ENCODE measurements around the gene DDX39A.

DDX39A gene

DNA sequence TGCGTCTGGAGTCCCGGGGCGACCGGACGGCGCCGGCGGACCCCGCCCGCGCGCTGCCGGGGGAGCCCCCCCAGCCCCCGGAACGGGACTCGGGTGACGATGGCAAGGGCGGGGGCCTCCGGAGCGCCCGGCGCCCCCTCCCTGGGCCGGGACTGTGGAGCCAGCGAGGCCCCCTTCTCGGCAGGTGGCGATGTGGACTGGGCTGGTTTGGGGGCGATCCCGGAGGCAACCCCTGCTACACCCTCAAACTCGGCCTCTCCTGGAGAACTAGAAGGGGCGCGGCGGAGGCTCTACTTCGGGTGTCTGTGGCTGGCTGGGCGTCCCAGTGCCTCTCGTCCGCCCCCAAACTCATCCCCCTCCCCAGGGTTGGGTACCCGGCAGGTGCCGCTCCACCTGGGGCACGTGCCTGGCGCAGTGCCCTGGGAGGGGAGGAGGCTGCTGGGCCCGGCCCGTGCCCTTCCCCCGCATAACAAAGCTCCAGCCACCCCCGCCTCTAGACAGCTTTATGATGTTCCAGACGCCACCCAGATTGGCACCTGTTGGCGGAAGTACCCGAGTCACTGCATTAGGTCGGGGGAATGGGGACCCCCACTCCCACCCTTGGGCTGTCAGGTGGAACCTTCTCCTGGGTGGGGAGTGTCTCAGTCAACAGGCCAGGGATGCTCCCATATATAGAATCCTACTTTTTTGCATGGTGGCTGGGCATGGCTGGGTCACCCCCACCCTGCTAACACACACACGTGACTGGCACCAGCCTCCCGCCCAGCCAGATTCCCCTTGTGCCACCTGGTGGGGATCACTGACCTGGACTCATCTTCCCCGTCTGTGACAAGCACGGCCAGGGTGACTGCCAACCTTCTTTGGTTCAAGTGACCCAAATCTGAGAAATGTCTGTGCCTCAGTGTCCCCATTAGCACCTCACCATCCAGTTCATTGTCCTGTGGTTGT lies 14.7 kb upstream of the DDX39A start:
- no peak for DNase-seq

GRCh38 chr19:14432791-14433553 lies 13.8 kb upstream of the DDX39A start, which contains the start of gene PKN1:
Gene PKN1 (plus strand): TSS chr19:14433306. CDS start chr19:14433522, 216 bp downstream.
- no peak for DNase-seq

GRCh38 chr19:14430712-14431111 lies 11.6 kb upstream of the DDX39A start:
- no peak for DNase-seq

GRCh38 chr19:14428882-14429416 lies 9.8 kb upstream of the DDX39A start:
- no peak for DNase-seq

- DNase-seq: no peak
Observed at GRCh38 chr19:14427461-14427860, 8.3 kb upstream of the DDX39A start.

DNA sequence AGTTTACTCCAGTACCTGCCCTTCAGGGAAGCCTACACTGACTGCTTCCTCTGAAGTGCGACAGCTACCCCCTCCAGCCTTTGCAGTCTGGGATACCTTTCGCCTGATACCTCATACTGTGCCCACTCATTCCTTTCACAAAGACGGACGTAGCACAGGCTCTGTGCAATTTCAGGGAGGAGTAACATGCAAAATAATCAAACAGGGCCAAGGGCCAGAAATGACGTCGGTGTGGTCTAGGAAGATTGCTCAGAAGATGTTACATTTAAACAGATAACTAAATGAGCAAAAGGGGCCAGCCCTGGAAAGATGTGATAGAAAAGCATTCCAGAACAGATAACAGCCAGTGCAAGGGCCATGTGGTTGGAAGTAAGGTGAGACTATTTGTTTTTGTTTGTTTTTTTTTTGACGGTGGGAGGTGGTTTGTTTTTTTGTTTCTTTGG lies 6.6 kb upstream of the DDX39A start:
- no peak for DNase-seq

DNA sequence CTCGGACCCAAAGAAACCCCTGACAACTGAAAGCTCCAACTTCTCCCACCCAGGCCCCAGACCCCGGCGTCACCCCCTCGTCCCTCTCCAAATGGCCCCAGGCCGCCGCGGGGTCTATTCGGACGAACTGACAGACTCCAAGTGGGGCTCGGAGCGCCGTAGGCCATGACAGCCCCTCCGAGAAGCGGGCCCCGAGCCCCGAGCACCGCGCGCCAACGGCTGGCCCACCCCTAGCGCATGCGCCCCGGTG lies 360 bp downstream of the DDX39A start:
- no peak for DNase-seq

GRCh38 chr19:14416817-14417231 lies 2.3 kb downstream of the DDX39A start:
- peak; percentile 41 for DNase-seq

GRCh38 chr19:14414926-14415690 lies 4.0 kb downstream of the DDX39A start:
- DNase-seq: no peak

DNA sequence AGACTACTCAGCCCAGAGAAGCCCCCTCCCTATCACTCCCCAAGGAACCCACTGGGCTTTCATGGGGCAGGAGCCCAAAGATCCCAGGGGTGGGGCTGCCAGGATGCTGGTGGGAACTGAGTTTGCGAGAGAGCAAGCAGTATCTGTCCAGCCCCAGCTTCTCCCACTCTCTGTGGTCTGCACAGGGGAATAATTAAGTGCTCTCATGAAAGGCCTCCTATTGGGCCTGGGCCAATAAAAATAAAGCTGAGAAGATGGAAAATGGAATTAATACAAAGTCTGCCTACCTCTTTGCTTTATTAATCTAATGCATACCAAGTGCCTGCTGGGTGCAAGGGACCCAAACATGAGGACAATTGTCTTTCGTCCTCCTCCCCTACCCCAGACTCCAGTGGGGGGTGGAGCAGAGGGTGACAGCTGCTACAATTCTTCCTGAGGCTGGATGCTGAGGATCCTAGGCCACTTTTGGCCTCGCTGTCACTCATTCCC lies 5.4 kb downstream of the DDX39A start:
- DNase-seq: no peak

DNA sequence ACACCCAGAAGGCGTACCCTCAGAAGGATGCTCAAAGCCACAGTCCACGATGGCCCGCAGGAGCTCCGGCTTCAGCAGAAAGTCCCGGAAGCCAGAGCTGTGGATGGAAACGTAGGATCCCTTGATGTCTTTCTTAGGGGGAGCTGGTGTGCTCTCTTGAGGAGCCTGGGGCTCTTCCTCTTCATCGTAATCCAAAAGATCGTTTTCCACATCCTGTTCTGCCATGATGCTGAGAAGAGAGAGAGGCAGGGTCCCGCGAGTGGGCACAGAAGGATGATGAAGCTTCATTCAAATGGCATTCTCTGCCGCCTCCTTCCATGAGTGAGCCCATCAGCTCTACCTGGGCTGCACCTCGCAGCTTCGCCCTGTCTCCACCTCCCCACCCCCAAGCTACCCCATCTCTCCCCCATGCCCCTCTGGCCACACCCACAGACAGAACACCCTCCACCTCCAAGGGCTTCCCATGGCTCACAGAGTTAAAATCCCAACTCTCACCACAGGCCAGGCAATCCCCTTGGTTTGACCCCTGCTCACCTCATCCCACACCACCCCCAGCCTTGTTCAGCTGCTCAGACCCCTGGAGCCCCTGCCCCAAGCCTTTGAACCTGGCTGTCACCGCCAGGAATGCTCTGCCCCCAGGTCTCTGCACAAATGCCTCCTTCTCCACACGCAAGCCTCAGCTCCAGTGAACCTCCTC lies 6.0 kb downstream of the DDX39A start:
- DNase-seq: no peak

DNA sequence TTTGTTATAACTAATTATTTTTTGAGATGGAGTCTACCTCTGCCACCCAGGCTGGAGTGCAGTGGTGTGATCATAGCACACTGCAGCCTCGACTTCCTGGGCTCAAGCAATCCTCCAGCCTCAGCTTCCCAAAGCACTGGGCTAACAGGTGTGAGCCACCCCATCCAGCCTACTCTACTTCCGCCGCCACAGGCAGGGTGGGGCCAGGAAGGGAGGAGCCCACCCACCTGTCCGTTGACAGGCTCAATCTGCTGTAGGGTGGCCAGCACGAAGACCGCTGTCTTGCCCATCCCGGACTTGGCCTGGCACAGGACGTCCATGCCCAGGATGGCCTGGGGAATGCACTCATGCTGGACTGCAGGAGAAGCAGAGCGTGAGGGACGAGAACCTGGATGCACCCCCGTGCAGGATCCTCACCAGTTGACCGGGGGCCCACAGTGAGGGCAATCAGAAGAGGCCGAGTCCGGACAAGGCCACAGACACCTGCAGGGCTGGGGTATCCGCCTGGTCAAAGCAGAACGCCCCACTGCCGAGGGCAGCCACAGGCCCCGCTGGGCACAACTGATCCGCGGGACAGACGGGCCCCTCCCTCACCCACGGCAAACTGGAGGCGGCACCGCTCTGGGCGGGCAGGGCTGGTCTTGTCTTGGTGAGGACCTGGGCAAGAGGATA lies 6.7 kb downstream of the DDX39A start:
- no peak for DNase-seq

DNA sequence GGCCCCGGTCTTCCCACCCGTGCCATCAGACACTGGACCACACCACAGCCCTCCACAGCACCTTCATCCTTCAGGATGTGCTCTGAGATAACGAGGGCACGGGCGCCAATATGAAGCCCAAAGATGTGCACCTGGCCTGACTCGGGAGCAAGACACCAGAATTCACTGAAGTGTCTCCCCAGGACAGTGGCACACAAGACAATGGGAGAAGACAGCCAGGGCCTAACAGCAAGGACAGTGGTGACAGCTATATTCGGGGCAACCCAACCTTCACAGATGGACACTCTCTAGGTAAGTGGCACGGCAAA lies 7.2 kb downstream of the DDX39A start:
- DNase-seq: no peak

GRCh38 chr19:14411161-14411937 lies 7.8 kb downstream of the DDX39A start:
- DNase-seq: no peak

DNA sequence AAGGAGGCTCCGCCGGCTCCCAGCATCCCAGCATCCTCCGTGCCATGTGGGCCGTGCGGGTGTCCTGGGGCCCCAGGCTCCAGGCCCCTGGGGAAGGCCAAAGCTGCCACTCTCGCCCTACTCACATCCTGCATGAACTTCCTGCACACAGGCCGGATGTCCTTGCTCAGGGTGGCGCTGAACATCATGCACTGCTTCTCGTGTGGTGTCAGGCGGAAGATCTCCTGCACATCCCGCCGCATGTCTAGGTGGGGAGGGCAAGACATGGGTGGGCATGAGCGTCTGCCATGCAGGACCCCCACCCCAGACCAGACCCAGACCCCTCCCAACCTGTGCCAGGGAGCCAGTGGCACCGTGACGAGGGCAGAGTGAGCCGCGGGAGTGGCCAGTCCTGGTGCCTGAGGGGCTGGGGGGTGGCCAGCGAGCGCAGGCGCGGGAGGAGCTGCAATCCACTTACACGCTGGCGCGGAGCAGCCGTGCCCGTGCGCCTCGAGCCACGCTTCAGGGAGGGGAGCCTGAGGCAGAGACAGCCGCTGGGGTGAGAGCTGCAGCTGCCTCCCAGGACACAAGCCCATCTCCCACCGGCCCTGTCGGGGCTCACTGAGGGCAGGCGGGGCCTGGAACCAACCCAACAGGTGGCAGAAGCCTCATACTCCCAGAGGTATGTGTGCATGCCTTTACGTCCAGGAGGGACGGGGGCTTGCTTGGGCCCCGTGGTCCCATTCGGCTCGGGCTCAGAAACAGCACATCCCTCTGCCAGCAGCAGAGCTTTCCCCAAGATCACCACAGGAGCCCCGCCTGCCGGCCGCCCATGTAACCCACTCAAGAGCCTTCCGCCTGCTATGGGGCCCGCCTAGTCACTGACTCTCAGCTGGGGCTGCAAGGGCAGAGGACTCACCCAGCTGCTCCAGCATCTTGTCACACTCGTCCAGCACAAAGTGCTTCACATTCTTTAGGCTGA lies 8.8 kb downstream of the DDX39A start:
- no peak for DNase-seq

GRCh38 chr19:14409146-14410023 lies 9.8 kb downstream of the DDX39A start:
- DNase-seq: no peak

GRCh38 chr19:14408491-14409145 lies 10.5 kb downstream of the DDX39A start:
- DNase-seq: no peak

Data from SIG-M5 (cell line).